ENCODE data around the gene SZRD1.

- TF ChIP-seq, protein P1, sequence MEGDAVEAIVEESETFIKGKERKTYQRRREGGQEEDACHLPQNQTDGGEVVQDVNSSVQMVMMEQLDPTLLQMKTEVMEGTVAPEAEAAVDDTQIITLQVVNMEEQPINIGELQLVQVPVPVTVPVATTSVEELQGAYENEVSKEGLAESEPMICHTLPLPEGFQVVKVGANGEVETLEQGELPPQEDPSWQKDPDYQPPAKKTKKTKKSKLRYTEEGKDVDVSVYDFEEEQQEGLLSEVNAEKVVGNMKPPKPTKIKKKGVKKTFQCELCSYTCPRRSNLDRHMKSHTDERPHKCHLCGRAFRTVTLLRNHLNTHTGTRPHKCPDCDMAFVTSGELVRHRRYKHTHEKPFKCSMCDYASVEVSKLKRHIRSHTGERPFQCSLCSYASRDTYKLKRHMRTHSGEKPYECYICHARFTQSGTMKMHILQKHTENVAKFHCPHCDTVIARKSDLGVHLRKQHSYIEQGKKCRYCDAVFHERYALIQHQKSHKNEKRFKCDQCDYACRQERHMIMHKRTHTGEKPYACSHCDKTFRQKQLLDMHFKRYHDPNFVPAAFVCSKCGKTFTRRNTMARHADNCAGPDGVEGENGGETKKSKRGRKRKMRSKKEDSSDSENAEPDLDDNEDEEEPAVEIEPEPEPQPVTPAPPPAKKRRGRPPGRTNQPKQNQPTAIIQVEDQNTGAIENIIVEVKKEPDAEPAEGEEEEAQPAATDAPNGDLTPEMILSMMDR (IDR thresholded peaks at IDR 0.05) = peak; percentile 0 to 32 (median 27)
- TF ChIP-seq POLR2A (IDR thresholded peaks at IDR 0.05) = peak; percentile 50 to 92
These were observed 371 bp downstream of the SZRD1 start for GRCh38 chr1:16367258-16367967.

Measured in uterus (tissue), 2 donors.